GM12878 (cell line): ENCODE results near the gene PHLPP1. TPM values are rescaled to one million over a fixed set of nuclear protein-coding genes. Genes with fewer than 3 reads are reported as not detected.

Experiments
- ATAC-seq: fragments of 200-7000 bp; cut with Tn5 transposase; 3 replicates; pipeline ENCODE4 v1.9.1; 2020; ENCODE audit warnings: mild to moderate bottlenecking, moderate library complexity
- BruUV-seq: library from RNA; stranded (reverse); fragments of 400-500 nt; replicated peaks from 2 replicates; lab custom pipeline; 2021; lab: Mats Ljungman, UMichigan
- CTCF ChIA-PET: fragments of 300-600 bp; sonication (Branson Sonifier 250); formaldehyde crosslinking; extraction: SDS; loops from one replicate; lab custom pipeline; 2021; ENCODE audit warnings: inconsistent platforms; lab: Yijun Ruan, JAX
- POLR2A ChIA-PET: fragments of 350-600 bp; formaldehyde crosslinking; extraction: SDS; loops from one replicate; lab custom pipeline; 2021; ENCODE audit warnings: inconsistent platforms; lab: Charles Lee
- RAD21 ChIA-PET: fragments of 300-600 bp; sonication (Branson Sonifier 250); formaldehyde crosslinking; loops from one replicate; lab custom pipeline; 2023; ENCODE audit warnings: antibody characterized with exemption; ENCODE audit not compliant: unreplicated experiment; lab: Charles Lee
- SMC1A ChIA-PET: fragments of 300-600 bp; sonication (Branson Sonifier 250); formaldehyde crosslinking; loops from one replicate; lab custom pipeline; 2023; ENCODE audit not compliant: unreplicated experiment, uncharacterized antibody; lab: Charles Lee
- DNase-seq: peaks from one replicate; pipeline ENCODE4 v3.0.0-alpha.2; 2011; ENCODE audit warnings: low read depth, low spot score
- FAIRE-seq: peaks from 3 replicates; lab custom pipeline; 2011; peaks lifted over from hg19 to GRCh38; lab: Jason Lieb, UNC
- H2AFZ ChIP-seq: 2 replicates; pipeline ENCODE4 v1.6.0; 2011; ENCODE audit warnings: low read depth, low read length, control low read depth; ENCODE audit not compliant: control insufficient read depth
- H3K27ac ChIP-seq: 2 replicates; pipeline ENCODE4 v1.5.1; 2011; ENCODE audit warnings: control low read depth; ENCODE audit not compliant: control insufficient read depth, insufficient read depth
- H3K27me3 ChIP-seq, 2 experiments: replicated peaks in 1 of 2; 2 replicates each; pipeline versions ENCODE4 v1.6.0 to v1.6.1; 2011; ENCODE audit warnings: low read length in 1 of 2; ENCODE audit not compliant: control insufficient read depth in 2 of 2, insufficient read depth in 2 of 2
- H3K36me3 ChIP-seq, 2 experiments: 2 replicates each; pipeline ENCODE4 v1.5.1; 2011; ENCODE audit warnings: low read length in 1 of 2; ENCODE audit not compliant: control insufficient read depth in 2 of 2, insufficient read depth in 2 of 2
- H3K4me1 ChIP-seq: 2 replicates; pipeline ENCODE4 v1.6.1; 2011; ENCODE audit warnings: mild to moderate bottlenecking, low read length, moderate library complexity, mixed read lengths; ENCODE audit not compliant: control insufficient read depth, insufficient read depth
- H3K4me2 ChIP-seq: 2 replicates; pipeline ENCODE4 v1.6.0; 2011; ENCODE audit warnings: control low read depth; ENCODE audit not compliant: control insufficient read depth, insufficient read depth
- H3K4me3 ChIP-seq: fragments of 200-600 bp; sonication (generic); 2 replicates; pipeline ENCODE4 v1.5.1; 2016
- H3K79me2 ChIP-seq: 2 replicates; pipeline ENCODE4 v1.6.0; 2011; ENCODE audit warnings: low read length; ENCODE audit not compliant: control insufficient read depth, insufficient read depth
- H3K9ac ChIP-seq: 2 replicates; pipeline ENCODE4 v1.8.0; 2011; ENCODE audit warnings: low read length, control low read depth, mixed read lengths; ENCODE audit not compliant: control insufficient read depth, insufficient read depth
- H3K9me3 ChIP-seq: replicated peaks from 3 replicates; pipeline ENCODE4 v1.5.1; 2011; ENCODE audit warnings: mild to moderate bottlenecking, low read length; ENCODE audit not compliant: control insufficient read depth, insufficient read depth
- H4K20me1 ChIP-seq: 2 replicates; pipeline ENCODE4 v1.6.0; 2011; ENCODE audit not compliant: control insufficient read depth, insufficient read depth
- CTCF ChIP-seq, 3 experiments: IDR thresholded peaks in 2 of 3; conservative IDR thresholded peaks in 1 of 3; 2 replicates each; pipeline ENCODE4 v1.5.1; 2011; ENCODE audit warnings: low read depth in 3 of 3, low read length in 3 of 3, mild to moderate bottlenecking in 3 of 3, control low read depth in 2 of 3, moderate library complexity in 2 of 3, inconsistent platforms in 1 of 3, mixed read lengths in 1 of 3; ENCODE audit not compliant: control insufficient read depth in 2 of 3, insufficient read depth in 1 of 3; ENCODE audit errors: extremely low read depth in 1 of 3
- E4F1 ChIP-seq: fragments of 450-650 bp; IDR thresholded peaks from 2 replicates; pipeline ENCODE4 v1.6.1; 2018; ENCODE audit warnings: borderline replicate concordance, mild to moderate bottlenecking; ENCODE audit not compliant: partially characterized antibody
- ESRRA ChIP-seq: IDR thresholded peaks from 2 replicates; pipeline ENCODE4 v1.6.1; 2012; ENCODE audit warnings: mild to moderate bottlenecking, low read length, improper control_type of control experiment
- JUNB ChIP-seq: IDR thresholded peaks from 2 replicates; pipeline ENCODE4 v1.6.1; 2016; ENCODE audit warnings: antibody characterized with exemption, mild to moderate bottlenecking
- SIN3A ChIP-seq: IDR thresholded peaks from 2 replicates; pipeline ENCODE4 v1.6.1; 2012; ENCODE audit warnings: low read depth, low read length, improper control_type of control experiment
- WGBS: methylation state at CpG from one replicate; pipeline ENCODE4 v1.1.6; 2016; ENCODE audit warnings: low lambda C conversion rate; ENCODE audit not compliant: insufficient replicate concordance, insufficient coverage; ENCODE audit errors: missing lambda C conversion rate; 5-methylcytosine and 5-hydroxymethylcytosine counted together
- in situ Hi-C: fragments of 300-500 bp; cut with MboI; formaldehyde crosslinking; loops from 9 replicates; pipeline ENCODE4 v1.14.3; 2018; ENCODE audit warnings: mixed read lengths
- intact Hi-C: fragments of 100-400 bp; cut with micrococcal nuclease; formaldehyde crosslinking; loops from one replicate; pipeline ENCODE4 v1.14.2; 2022; ENCODE audit not compliant: unreplicated experiment
- polyA plus RNA-seq, 11 experiments: library from polyadenylated mRNA; depleted of rRNA in 4 of 11; unstranded in 6 of 11; stranded (reverse) in 5 of 11; fragments of >200 nt; fragmentation: Nextera tagmentation in 4 of 11; fragmentation: Illumina TruSeq in 1 of 11; extraction: Ambion mirVana in 4 of 11; extraction: Trizol in 1 of 11; gene quantifications; 1 replicate in 1 of 11; 2 replicates in 10 of 11; pipeline versions ENCODE4 v1.2.1 to v1.2.3, GENCODE V29; 2011 to 2016; ENCODE audit warnings: inconsistent platforms in 2 of 11, missing spikeins in 2 of 11, low read depth in 1 of 11
- total RNA-seq, 4 experiments: library from RNA; depleted of rRNA in 3 of 4; stranded (reverse); fragments of >200 nt in 3 of 4; fragmentation: Illumina TruSeq in 1 of 4; extraction: Trizol in 1 of 4; gene quantifications; 2 replicates each; pipeline versions ENCODE4 v1.2.1 to v1.2.3, GENCODE V29; 2013 to 2021

PHLPP1 gene
- total and polyA plus RNA-seq, 10 of the 15 experiments (the other 5 are each of a cell fraction or from before 2014, with no cell fraction given), result 0.42 to 7.0 (median 1.9) TPM

- H3K4me2 ChIP-seq, result no peak overlapping the region
These were observed 284.6 kb downstream of the PHLPP1 start for GRCh38 chr18:62999921-63000320.

More at GRCh38 chr18:62999921-63000320, 284.6 kb downstream of the PHLPP1 start:
- H3K9me3 ChIP-seq, result no peaks in the 10 kb centered on the region
- intact Hi-C loops, result no loop called here
- no peak overlapping the region for H3K4me3 ChIP-seq
- no peak for FAIRE-seq
- no peak for ATAC-seq
- TF ChIP-seq SIN3A, result no peak
- TF ChIP-seq E4F1, result no peak
- TF ChIP-seq JUNB, result no peak
- TF ChIP-seq ESRRA, result no peak
- no peak for TF ChIP-seq CTCF (IDR thresholded peaks at IDR 0.05 in 2 of 3, conservative IDR thresholded peaks at IDR 0.05 in 1 of 3; ENCODE audit: control insufficient read depth in 2 of 3, extremely low read depth in 1 of 3, insufficient read depth in 1 of 3, low read depth in 3 of 3, low read length in 3 of 3)
- in situ Hi-C loops, result no loop called here
- H3K27me3 ChIP-seq, result peaks cover 0 to 2% of the 10 kb centered on the region in 2 experiments; a peak in 3 of 4 replicates
- SMC1A ChIA-PET, result interaction anchor here (0.6 to 1.0 kb wide), 3 partner anchors 9 to 360 kb away, joined by 3 read pairs; no protein-coding TSS in a partner anchor
- no peaks in the 10 kb centered on the region for H4K20me1 ChIP-seq
- no peaks in the 10 kb centered on the region for H3K4me1 ChIP-seq
- BruUV-seq, result no TSS peak
- CTCF ChIA-PET, result interaction anchor here (1.3 to 1.7 kb wide), 2 partner anchors 16 to 17 kb away, joined by 5 to 6 read pairs; no protein-coding TSS in a partner anchor
- H3K9ac ChIP-seq, result no peak overlapping the region
- H3K79me2 ChIP-seq, result no peaks in the 10 kb centered on the region
- DNase-seq, result no peak
- POLR2A ChIA-PET, result no interaction called here
- H3K27ac ChIP-seq, result no peak overlapping the region
- H2AFZ ChIP-seq, result no peak overlapping the region
- H3K36me3 ChIP-seq, result no peaks in the 10 kb centered on the region
- RAD21 ChIA-PET, result no interaction called here
- WGBS, result 64% methylated on average over 6 of the region's 6 CpGs
